Measurements from ENCODE around the gene COPB2. TPM values are rescaled to one million over a fixed set of nuclear protein-coding genes. Genes with fewer than 3 reads are reported as not detected.

The COPB2 gene
- total and polyA plus RNA-seq, 2 of the 4 experiments (the other 2 are of a cell fraction) = 179 to 363 TPM

DNA sequence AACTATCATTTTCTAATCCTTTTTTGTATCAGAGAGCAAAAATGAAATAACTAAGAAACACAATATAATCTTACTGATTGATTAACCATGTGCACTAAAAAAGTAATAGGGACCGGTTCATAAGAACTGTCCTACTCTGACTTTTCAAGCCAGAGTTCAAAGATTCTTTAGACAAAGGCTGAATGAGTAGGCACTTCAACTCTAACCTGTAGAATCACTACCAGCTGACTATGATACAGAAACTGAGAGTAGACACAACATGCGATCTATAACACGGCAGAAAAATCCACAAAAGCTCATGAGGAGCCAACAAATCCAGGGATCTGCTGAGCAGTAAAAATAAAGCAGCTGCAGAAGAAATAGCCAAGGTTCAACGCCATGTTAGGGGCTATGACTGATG lies 8.9 kb downstream of the COPB2 start:
- DNase-seq (no peak), ATAC-seq (ENCODE audit: low read depth) (no peak)
- TF ChIP-seq RAD21 (IDR thresholded peaks at IDR 0.05; ENCODE audit: low read length) (no peak), RFX5 (IDR thresholded peaks at IDR 0.05; ENCODE audit: low read depth, low read length) (no peak), MXI1 (IDR thresholded peaks at IDR 0.05; ENCODE audit: borderline replicate concordance, low read depth, low read length) (no peak), BHLHE40 (IDR thresholded peaks at IDR 0.05; ENCODE audit: low read depth, low read length) (no peak), FOS (IDR thresholded peaks at IDR 0.05; ENCODE audit: low read depth, low read length) (no peak), MAFK (IDR thresholded peaks at IDR 0.05; ENCODE audit: low read depth, low read length) (no peak), RCOR1 (IDR thresholded peaks at IDR 0.05; ENCODE audit: insufficient replicate concordance, low read length) (no peak), MAZ (IDR thresholded peaks at IDR 0.05; ENCODE audit: borderline replicate concordance, low read depth, low read length) (no peak), POLR2A (IDR thresholded peaks at IDR 0.05; ENCODE audit: low read depth, low read length) (no peak)
- TF ChIP-seq, protein P1, sequence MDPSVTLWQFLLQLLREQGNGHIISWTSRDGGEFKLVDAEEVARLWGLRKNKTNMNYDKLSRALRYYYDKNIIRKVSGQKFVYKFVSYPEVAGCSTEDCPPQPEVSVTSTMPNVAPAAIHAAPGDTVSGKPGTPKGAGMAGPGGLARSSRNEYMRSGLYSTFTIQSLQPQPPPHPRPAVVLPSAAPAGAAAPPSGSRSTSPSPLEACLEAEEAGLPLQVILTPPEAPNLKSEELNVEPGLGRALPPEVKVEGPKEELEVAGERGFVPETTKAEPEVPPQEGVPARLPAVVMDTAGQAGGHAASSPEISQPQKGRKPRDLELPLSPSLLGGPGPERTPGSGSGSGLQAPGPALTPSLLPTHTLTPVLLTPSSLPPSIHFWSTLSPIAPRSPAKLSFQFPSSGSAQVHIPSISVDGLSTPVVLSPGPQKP (IDR thresholded peaks at IDR 0.05; ENCODE audit: borderline replicate concordance, low read depth, low read length) = no peak
- TF ChIP-seq, protein P2, sequence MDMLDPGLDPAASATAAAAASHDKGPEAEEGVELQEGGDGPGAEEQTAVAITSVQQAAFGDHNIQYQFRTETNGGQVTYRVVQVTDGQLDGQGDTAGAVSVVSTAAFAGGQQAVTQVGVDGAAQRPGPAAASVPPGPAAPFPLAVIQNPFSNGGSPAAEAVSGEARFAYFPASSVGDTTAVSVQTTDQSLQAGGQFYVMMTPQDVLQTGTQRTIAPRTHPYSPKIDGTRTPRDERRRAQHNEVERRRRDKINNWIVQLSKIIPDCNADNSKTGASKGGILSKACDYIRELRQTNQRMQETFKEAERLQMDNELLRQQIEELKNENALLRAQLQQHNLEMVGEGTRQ (IDR thresholded peaks at IDR 0.05; ENCODE audit: low read depth, low read length) = no peak
- peaks cover 70% of the 10 kb centered on the region for H4K20me1 ChIP-seq (ENCODE audit: insufficient read depth, low read length)
- no peak overlapping the region for H4K8ac ChIP-seq (ENCODE audit: low read depth in 2 of 2, low read length in 2 of 2)
- intact Hi-C loops (cut with micrococcal nuclease) = no loop called here
- H2BK15ac ChIP-seq (ENCODE audit: low read depth, low read length) = no peak overlapping the region
- H2BK20ac ChIP-seq (ENCODE audit: low read depth, low read length) = no peak overlapping the region
- no CpG with 5 or more reads among the region's 4 CpGs for WGBS, 2 experiments (ENCODE audit: extremely low coverage in 2 of 2, insufficient read length in 1 of 2)
- no peak overlapping the region for H3K14ac ChIP-seq (replicated peaks; ENCODE audit: low read depth, low read length)
- no TSS peak for BruUV-seq (replicated peaks)
- H2AK9ac ChIP-seq (replicated peaks; ENCODE audit: low read depth, low read length, poor library complexity) = no peak overlapping the region
- no peak overlapping the region for H3K23ac ChIP-seq (ENCODE audit: low read depth, low read length)
- no peak overlapping the region for H3K4me2 ChIP-seq (ENCODE audit: low read depth, low read length)
- no peak overlapping the region for H2BK5ac ChIP-seq (ENCODE audit: low read depth, low read length, poor library complexity, severe bottlenecking)
- H3K4me1 ChIP-seq (ENCODE audit: control insufficient read depth, insufficient read depth, low read length) = no peaks in the 10 kb centered on the region
- H3K18ac ChIP-seq (ENCODE audit: low read depth, low read length) = no peak overlapping the region
- H3K27me3 ChIP-seq (ENCODE audit: control insufficient read depth, insufficient read depth, low read length) = no peaks in the 10 kb centered on the region
- no peak overlapping the region for H3K9ac ChIP-seq (ENCODE audit: low read depth, low read length)
- no peak overlapping the region for H4K5ac ChIP-seq (ENCODE audit: low read depth, low read length)
- H3K27ac ChIP-seq (ENCODE audit: insufficient read depth, low read length) = no peak overlapping the region
- no peak overlapping the region for H2BK120ac ChIP-seq (ENCODE audit: low read depth, low read length)
- in situ Hi-C loops (cut with MboI; ENCODE audit: low sequenced_read_pairs) = no loop called here
- dilution Hi-C loops (cut with HindIII; ENCODE audit: low sequenced_read_pairs, unreplicated experiment) = no loop called here
- no peak overlapping the region for H2AFZ ChIP-seq (replicated peaks; ENCODE audit: low read length, poor library complexity)
- H3K79me1 ChIP-seq (ENCODE audit: low read depth in 1 of 2, low read length in 2 of 2) = peaks cover 26 to 45% of the 10 kb centered on the region in 2 experiments
- H3K4ac ChIP-seq (ENCODE audit: low read depth, low read length) = no peak overlapping the region
- no peak overlapping the region for H4K91ac ChIP-seq (ENCODE audit: insufficient read depth, low read depth, low read length)
- H3K9me3 ChIP-seq (ENCODE audit: control insufficient read depth, insufficient read depth, low read length) = no peaks in the 10 kb centered on the region
- ChIA-PET CTCF (no interaction called here), POLR2A (ENCODE audit: unreplicated experiment) (no interaction called here)
- peaks cover 3% of the 10 kb centered on the region for H3K9me1 ChIP-seq (ENCODE audit: insufficient read depth, low read length)
- H3K56ac ChIP-seq (ENCODE audit: extremely low read depth, insufficient read depth, low read length) = no peak overlapping the region
- H2AK5ac ChIP-seq (ENCODE audit: low read depth, low read length) = no peak overlapping the region
- H3K4me3 ChIP-seq (ENCODE audit: insufficient read depth, low read depth, low read length) = no peak overlapping the region
- H3K36me3 ChIP-seq (ENCODE audit: control insufficient read depth, insufficient read depth, low read length) = peaks cover 31% of the 10 kb centered on the region
